HEK293 (cell line): ENCODE measurements around the gene C19orf25.

Experiments used
- CTCF ChIA-PET: fragments of 350-600 bp; formaldehyde crosslinking; extraction: SDS; loops from one replicate; lab custom pipeline; 2021; ENCODE audit warnings: antibody characterized with exemption; lab: Yijun Ruan, JAX
- POLR2A ChIA-PET: fragments of 300-600 bp; formaldehyde crosslinking; extraction: SDS; loops from one replicate; lab custom pipeline; 2020; ENCODE audit warnings: antibody characterized with exemption, inconsistent platforms; lab: Yijun Ruan, JAX
- H3K27ac ChIP-seq: fragments of 200-500 bp; sonication (Bioruptor generic); 2 replicates; pipeline ENCODE4 v1.5.1; 2014; ENCODE audit warnings: low read depth, low read length, control low read depth, inconsistent platforms; ENCODE audit errors: extremely low read depth
- H3K36me3 ChIP-seq, 2 experiments: fragments of 200-500 bp in 1 of 2; sonication (Bioruptor generic) in 1 of 2; 1 replicate in 1 of 2; 2 replicates in 1 of 2; pipeline ENCODE4 v1.5.1; 2014 to 2017; ENCODE audit warnings: inconsistent platforms in 2 of 2, low read length in 2 of 2; ENCODE audit not compliant: control insufficient read depth in 2 of 2, insufficient read depth in 1 of 2
- H3K4me1 ChIP-seq: fragments of 200-500 bp; sonication (Bioruptor generic); 2 replicates; pipeline ENCODE4 v1.5.1; 2014; ENCODE audit warnings: mild to moderate bottlenecking, low read length, inconsistent platforms; ENCODE audit not compliant: control insufficient read depth, insufficient read depth
- H3K4me3 ChIP-seq: 2 replicates; pipeline ENCODE4 v1.5.1; 2011; ENCODE audit warnings: low read depth, mild to moderate bottlenecking, control low read depth, low read length, moderate library complexity
- H3K9me3 ChIP-seq: fragments of 200-500 bp; sonication (Bioruptor generic); 2 replicates; pipeline ENCODE4 v1.5.1; 2014; ENCODE audit warnings: low read depth, low read length, inconsistent platforms; ENCODE audit not compliant: control insufficient read depth, insufficient read depth
- EGR2 ChIP-seq: fragments of 450-650 bp; formaldehyde crosslinking; IDR thresholded peaks from 2 replicates; pipeline ENCODE4 v1.5.1; 2016; ENCODE audit warnings: low read depth, missing biosample characterization, missing genetic modification characterization
- ELK4 ChIP-seq: IDR thresholded peaks from 2 replicates; pipeline ENCODE4 v1.6.1; 2011; ENCODE audit warnings: mild to moderate bottlenecking, low read depth, low read length, borderline replicate concordance
- GLI2 ChIP-seq: fragments of 450-650 bp; formaldehyde crosslinking; IDR thresholded peaks from 2 replicates; pipeline ENCODE4; 2017; ENCODE audit warnings: missing biosample characterization, missing genetic modification characterization, low read depth, borderline replicate concordance
- GLIS1 ChIP-seq: fragments of 450-650 bp; formaldehyde crosslinking; IDR thresholded peaks from 2 replicates; pipeline ENCODE4 v1.5.1; 2016; ENCODE audit warnings: missing biosample characterization, missing genetic modification characterization
- GLIS2 ChIP-seq: fragments of 450-650 bp; formaldehyde crosslinking; IDR thresholded peaks from 2 replicates; pipeline ENCODE4 v1.5.1; 2016; ENCODE audit warnings: missing biosample characterization, missing genetic modification characterization
- KLF1 ChIP-seq: fragments of 450-650 bp; formaldehyde crosslinking; IDR thresholded peaks from 2 replicates; pipeline ENCODE4 v1.5.1; 2016; ENCODE audit warnings: missing biosample characterization, missing genetic modification characterization
- OSR2 ChIP-seq: fragments of 450-650 bp; formaldehyde crosslinking; IDR thresholded peaks from 2 replicates; pipeline ENCODE4 v1.5.1; 2016; ENCODE audit warnings: missing biosample characterization, missing genetic modification characterization
- SP2 ChIP-seq: fragments of 450-650 bp; formaldehyde crosslinking; IDR thresholded peaks from 2 replicates; pipeline ENCODE4 v1.5.1; 2016; ENCODE audit warnings: missing biosample characterization, missing genetic modification characterization
- TCF7L2 ChIP-seq: IDR thresholded peaks from 2 replicates; pipeline ENCODE4 v1.6.1; 2011; ENCODE audit warnings: low read depth, mild to moderate bottlenecking, inconsistent platforms, low read length, moderate library complexity, borderline replicate concordance
- YY1 ChIP-seq: fragments of 450-650 bp; formaldehyde crosslinking; IDR thresholded peaks from 2 replicates; pipeline ENCODE4 v1.5.1; 2018; ENCODE audit warnings: missing biosample characterization, missing genetic modification characterization
- ZBTB26 ChIP-seq: fragments of 450-650 bp; formaldehyde crosslinking; optimal IDR thresholded peaks from 2 replicates; pipeline ENCODE3; 2016; ENCODE audit warnings: missing biosample characterization, mild to moderate bottlenecking, missing genetic modification characterization
- ZBTB48 ChIP-seq: fragments of 450-650 bp; formaldehyde crosslinking; IDR thresholded peaks from 2 replicates; pipeline ENCODE4 v1.5.1; 2016; ENCODE audit warnings: missing biosample characterization, missing genetic modification characterization
- ZBTB6 ChIP-seq: fragments of 450-650 bp; formaldehyde crosslinking; IDR thresholded peaks from 2 replicates; pipeline ENCODE4 v1.5.1; 2017; ENCODE audit warnings: missing biosample characterization, missing genetic modification characterization
- ZBTB8A ChIP-seq: fragments of 450-650 bp; formaldehyde crosslinking; IDR thresholded peaks from 2 replicates; pipeline ENCODE4 v1.5.1; 2016; ENCODE audit warnings: missing biosample characterization, missing genetic modification characterization
- ZFHX2 ChIP-seq: fragments of 450-650 bp; formaldehyde crosslinking; conservative IDR thresholded peaks from 2 replicates; pipeline ENCODE4 v1.5.1; 2016; ENCODE audit warnings: missing biosample characterization, missing genetic modification characterization
- ZNF2 ChIP-seq: fragments of 450-650 bp; formaldehyde crosslinking; IDR thresholded peaks from 2 replicates; pipeline ENCODE4 v1.5.1; 2016; ENCODE audit warnings: missing biosample characterization, missing genetic modification characterization
- ZNF292 ChIP-seq: fragments of 450-650 bp; formaldehyde crosslinking; IDR thresholded peaks from 2 replicates; pipeline ENCODE4 v1.5.1; 2016; ENCODE audit warnings: low read depth, missing biosample characterization, missing genetic modification characterization, borderline replicate concordance
- ZNF311 ChIP-seq: fragments of 450-650 bp; formaldehyde crosslinking; IDR thresholded peaks from 2 replicates; pipeline ENCODE4 v1.5.1; 2017; ENCODE audit warnings: missing biosample characterization, missing genetic modification characterization, borderline replicate concordance
- ZNF423 ChIP-seq: fragments of 450-650 bp; formaldehyde crosslinking; IDR thresholded peaks from 2 replicates; pipeline ENCODE4 v1.5.1; 2016; ENCODE audit warnings: missing biosample characterization, missing genetic modification characterization
- ZNF548 ChIP-seq: fragments of 450-650 bp; formaldehyde crosslinking; IDR thresholded peaks from 2 replicates; pipeline ENCODE4 v1.5.1; 2016; ENCODE audit warnings: missing biosample characterization, missing genetic modification characterization
- ZNF580 ChIP-seq: fragments of 450-650 bp; formaldehyde crosslinking; IDR thresholded peaks from 2 replicates; pipeline ENCODE4 v1.5.1; 2016; ENCODE audit warnings: missing biosample characterization, missing genetic modification characterization
- ZNF596 ChIP-seq: fragments of 450-650 bp; IDR thresholded peaks from 2 replicates; pipeline ENCODE4 v1.5.0; 2018; ENCODE audit warnings: missing biosample characterization, mild to moderate bottlenecking, missing genetic modification characterization, moderate library complexity
- ZNF610 ChIP-seq: fragments of 450-650 bp; formaldehyde crosslinking; IDR thresholded peaks from 2 replicates; pipeline ENCODE4 v1.5.1; 2016; ENCODE audit warnings: missing biosample characterization, missing genetic modification characterization, borderline replicate concordance
- ZNF654 ChIP-seq: fragments of 450-650 bp; formaldehyde crosslinking; IDR thresholded peaks from 2 replicates; pipeline ENCODE4 v1.5.1; 2016; ENCODE audit warnings: low read depth, missing biosample characterization, missing genetic modification characterization
- ZSCAN18 ChIP-seq: fragments of 450-650 bp; formaldehyde crosslinking; IDR thresholded peaks from 2 replicates; pipeline ENCODE4 v1.5.1; 2016; ENCODE audit warnings: missing biosample characterization, missing genetic modification characterization
- ZSCAN23 ChIP-seq: fragments of 450-650 bp; formaldehyde crosslinking; IDR thresholded peaks from 2 replicates; pipeline ENCODE4 v1.5.1; 2016; ENCODE audit warnings: missing biosample characterization, missing genetic modification characterization

Gene C19orf25

GRCh38 chr19:1445932-1446712 lies 32.9 kb downstream of the C19orf25 start:
- peaks cover 6 to 17% of the 10 kb centered on the region in 2 experiments; a peak in 2 of 3 replicates for H3K36me3 ChIP-seq
- H3K9me3 ChIP-seq = no peaks in the 10 kb centered on the region
- TF ChIP-seq ZNF596 (tag by site-specific recombination) (0 out of 2 replicates have a peak, but pooled peaks have one; percentile 4), SP2 (peak; percentile 25; the same call in 1 of the 2 replicates), ZBTB6 (tag by site-specific recombination) (peak; percentile 70; the same call in 1 of the 2 replicates), ZNF548 (no peak), ZFHX2 (peak; percentile 41), ZBTB8A (tag by site-specific recombination) (no peak), EGR2 (tag by site-specific recombination) (0 out of 2 replicates have a peak, but pooled peaks have one; percentile 23)
- POLR2A ChIA-PET = interaction anchor here (0.5 to 2.4 kb wide), 4 partner anchors 20 to 330 kb away, joined by 3 to 7 read pairs (median 4); partner anchors contain the start of gene REEP6
- CTCF ChIA-PET = interaction anchor here (0.6 to 3.2 kb wide), 8 partner anchors 9 to 290 kb away, joined by 3 to 21 read pairs (median 4); no protein-coding TSS in a partner anchor
- peaks cover 10% of the 10 kb centered on the region; the same call in 1 of the 2 replicates for H3K4me1 ChIP-seq
- no peak overlapping the region for H3K27ac ChIP-seq
- peak overlapping the region; percentile 39 for H3K4me3 ChIP-seq

GRCh38 chr19:1445185-1445931 lies 33.7 kb downstream of the C19orf25 start:
- H3K4me3 ChIP-seq = peak overlapping the region; percentile 39
- TF ChIP-seq ZFHX2 = peak; percentile 98
- peak; percentile 85 for TF ChIP-seq ZNF423 (tag by site-specific recombination)
- TF ChIP-seq GLIS2 (tag by site-specific recombination) = peak; percentile 96
- TF ChIP-seq ZNF292 (tag by site-specific recombination) = no peak
- no peak for TF ChIP-seq YY1
- no peak; the same call in 1 of the 2 replicates for TF ChIP-seq ZNF610 (tag by site-specific recombination)
- peak; percentile 65 for TF ChIP-seq ZNF2 (tag by site-specific recombination)
- peak; percentile 98 for TF ChIP-seq GLIS1
- TF ChIP-seq GLI2 (tag by site-specific recombination) = no peak
- TF ChIP-seq ZSCAN23 = peak; percentile 95
- TF ChIP-seq ZNF596 (tag by site-specific recombination) = peak; percentile 58; the same call in 1 of the 2 replicates
- no peak for TF ChIP-seq ZBTB48 (tag by site-specific recombination)
- peak; percentile 77 for TF ChIP-seq ZNF580 (tag by site-specific recombination)
- TF ChIP-seq ZNF311 (tag by site-specific recombination) = no peak
- peak; percentile 75 for TF ChIP-seq KLF1 (tag by site-specific recombination)
- TF ChIP-seq ZNF654 = no peak
- peak; percentile 20; the same call in 1 of the 2 replicates for TF ChIP-seq ZSCAN18 (tag by site-specific recombination)
- TF ChIP-seq TCF7L2 = no peak
- peak; percentile 78 for TF ChIP-seq OSR2
- TF ChIP-seq ZBTB26 = peak; percentile 88
- no peak for TF ChIP-seq ELK4

More at GRCh38 chr19:1445185-1445931, 33.7 kb downstream of the C19orf25 start:
- Histone ChIP-seq H3K27ac (no peak overlapping the region; the same call in 1 of the 2 replicates), H3K36me3 (peaks cover 9 to 24% of the 10 kb centered on the region in 2 experiments; a peak in 2 of 3 replicates), H3K9me3 (no peaks in the 10 kb centered on the region), H3K4me1 (peaks cover 12% of the 10 kb centered on the region; the same call in 1 of the 2 replicates)
- CTCF ChIA-PET = interaction anchor here (0.5 to 3.2 kb wide), 9 partner anchors 9 to 675 kb away, joined by 3 to 21 read pairs (median 4); no protein-coding TSS in a partner anchor
- POLR2A ChIA-PET = interaction anchor here (0.5 to 2.4 kb wide), 8 partner anchors 13 to 331 kb away, joined by 3 to 7 read pairs (median 4); partner anchors contain the start of gene REEP6
